ENCODE measurements around the gene CDK16. TPM values are rescaled to one million over a fixed set of nuclear protein-coding genes. Genes with fewer than 3 reads are reported as not detected.

The CDK16 gene
- total and polyA plus RNA-seq, 9 of the 15 experiments (the other 6 are each of a cell fraction or from before 2014, with no cell fraction given) = 3.9 to 104 (median 57.5) TPM

- TF ChIP-seq GABPB2 (CRISPR knock-in tag; conservative IDR thresholded peaks at IDR 0.05) (no peak), U2AF1 (optimal IDR thresholded peaks at IDR 0.05; ENCODE audit: low read depth, low read length) (no peak), ZBTB8A (IDR thresholded peaks at IDR 0.05; ENCODE audit: partially characterized antibody) (no peak), ZBTB7A (IDR thresholded peaks at IDR 0.05; ENCODE audit: borderline replicate concordance, control insufficient read depth, low read depth, low read length) (no peak), MCM3 (IDR thresholded peaks at IDR 0.05) (no peak), KLF13 (tag; IDR thresholded peaks at IDR 0.05; ENCODE audit: borderline replicate concordance, low read depth) (no peak), MCM2 (IDR thresholded peaks at IDR 0.05; ENCODE audit: low read depth) (no peak), NCOA6 (IDR thresholded peaks at IDR 0.05) (no peak), BCLAF1 (IDR thresholded peaks at IDR 0.05; ENCODE audit: borderline replicate concordance in 1 of 2, control insufficient read depth in 1 of 2, low read depth in 2 of 2, low read length in 1 of 2) (peak in 1 of 2 experiments; percentile 87; a peak in 2 of 4 replicates), ZNF143 (CRISPR knock-in tag; IDR thresholded peaks at IDR 0.05) (peak; percentile 83), JUND (IDR thresholded peaks at IDR 0.05; ENCODE audit: borderline replicate concordance, low read depth, low read length) (peak; percentile 92), JUND (tag; IDR thresholded peaks at IDR 0.05; ENCODE audit: borderline replicate concordance, low read depth, low read length) (no peak), ZZZ3 (IDR thresholded peaks at IDR 0.05) (no peak), ETV5 (CRISPR knock-in tag; IDR thresholded peaks at IDR 0.05; ENCODE audit: low read depth) (no peak), ETV6 (IDR thresholded peaks at IDR 0.05; ENCODE audit: borderline replicate concordance in 1 of 2, low read depth in 2 of 2, low read length in 1 of 2) (no peak), ETV6 (CRISPR knock-in tag; IDR thresholded peaks at IDR 0.05; ENCODE audit: borderline replicate concordance) (no peak), GABPB1 (CRISPR knock-in tag; IDR thresholded peaks at IDR 0.05) (no peak), CLOCK (CRISPR knock-in tag; IDR thresholded peaks at IDR 0.05; ENCODE audit: borderline replicate concordance) (no peak), SMARCA5 (IDR thresholded peaks at IDR 0.05) (no peak), GTF2F1 (IDR thresholded peaks at IDR 0.05; ENCODE audit: low read depth, low read length) (no peak), CGGBP1 (CRISPR knock-in tag; IDR thresholded peaks at IDR 0.05) (no peak), NCOA1 (IDR thresholded peaks at IDR 0.05; ENCODE audit: low read depth) (no peak), ZNF354B (CRISPR knock-in tag; IDR thresholded peaks at IDR 0.05) (no peak), SMAD3 (CRISPR knock-in tag; conservative IDR thresholded peaks at IDR 0.05) (no peak)
Observed at GRCh38 chrX:47190445-47191269, 27.8 kb upstream of the CDK16 start (continued).
